OCI-LY1 (cell line): ENCODE results near the gene MYO15A.

Experiments used
- EZH2 ChIP-seq: fragments of 200-600 bp; sonication (generic), shearing (Covaris generic); IDR thresholded peaks from 2 replicates; pipeline ENCODE4 v1.8.0; 2017; ENCODE audit warnings: borderline replicate concordance, mixed run types, mild to moderate bottlenecking, antibody characterized with exemption, low read length, moderate library complexity, mixed read lengths
- TF ChIP-seq, protein P1 (sequence below): fragments of 200-600 bp; sonication (generic), shearing (Covaris generic); IDR thresholded peaks from 2 replicates; pipeline ENCODE4 v1.5.1; 2017; ENCODE audit warnings: mild to moderate bottlenecking, antibody characterized with exemption, low read length, moderate library complexity, mixed read lengths

DNA sequence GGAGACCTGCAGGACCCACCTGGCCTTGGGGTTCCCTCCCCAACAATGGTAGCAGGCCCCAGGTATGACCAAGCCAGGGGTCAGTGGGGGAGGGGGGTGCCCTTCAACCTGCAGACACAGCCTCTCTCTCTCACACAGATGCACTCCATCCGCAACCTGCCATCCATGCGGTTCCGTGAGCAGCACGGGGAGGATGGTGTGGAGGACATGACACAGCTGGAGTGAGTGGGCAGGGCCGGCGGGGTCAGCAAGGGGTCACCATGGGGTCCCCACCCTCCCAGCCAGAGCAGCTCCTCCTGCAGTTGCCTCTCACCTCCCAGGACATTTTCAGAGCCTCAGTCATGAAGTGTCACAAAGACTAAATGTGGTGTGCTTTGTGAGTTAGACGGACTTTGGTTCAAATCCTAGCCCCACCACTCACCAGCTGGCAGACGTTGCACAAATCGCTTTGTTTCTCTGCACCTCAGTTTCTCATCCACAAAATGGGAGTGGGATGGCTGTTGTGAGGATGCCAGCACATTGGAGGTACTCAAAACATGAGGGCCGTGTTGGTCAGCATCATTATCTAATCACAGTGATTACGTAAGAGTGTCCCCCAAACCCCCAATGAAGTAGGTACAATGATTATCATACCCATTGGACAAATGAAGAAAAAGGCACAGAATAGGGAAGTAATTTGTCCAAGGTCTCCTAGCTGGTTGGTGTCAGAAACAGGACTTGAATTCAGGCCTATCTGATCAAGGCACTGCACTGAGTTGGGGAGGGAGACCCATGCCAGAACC lies 16.0 kb downstream of the MYO15A start:
- TF ChIP-seq, protein P1, sequence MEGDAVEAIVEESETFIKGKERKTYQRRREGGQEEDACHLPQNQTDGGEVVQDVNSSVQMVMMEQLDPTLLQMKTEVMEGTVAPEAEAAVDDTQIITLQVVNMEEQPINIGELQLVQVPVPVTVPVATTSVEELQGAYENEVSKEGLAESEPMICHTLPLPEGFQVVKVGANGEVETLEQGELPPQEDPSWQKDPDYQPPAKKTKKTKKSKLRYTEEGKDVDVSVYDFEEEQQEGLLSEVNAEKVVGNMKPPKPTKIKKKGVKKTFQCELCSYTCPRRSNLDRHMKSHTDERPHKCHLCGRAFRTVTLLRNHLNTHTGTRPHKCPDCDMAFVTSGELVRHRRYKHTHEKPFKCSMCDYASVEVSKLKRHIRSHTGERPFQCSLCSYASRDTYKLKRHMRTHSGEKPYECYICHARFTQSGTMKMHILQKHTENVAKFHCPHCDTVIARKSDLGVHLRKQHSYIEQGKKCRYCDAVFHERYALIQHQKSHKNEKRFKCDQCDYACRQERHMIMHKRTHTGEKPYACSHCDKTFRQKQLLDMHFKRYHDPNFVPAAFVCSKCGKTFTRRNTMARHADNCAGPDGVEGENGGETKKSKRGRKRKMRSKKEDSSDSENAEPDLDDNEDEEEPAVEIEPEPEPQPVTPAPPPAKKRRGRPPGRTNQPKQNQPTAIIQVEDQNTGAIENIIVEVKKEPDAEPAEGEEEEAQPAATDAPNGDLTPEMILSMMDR, result no peak
- no peak for TF ChIP-seq EZH2
